AG09319 (cell line): ENCODE data around the gene CLEC2L.

Experiments
- DNase-seq: peaks from one replicate; pipeline ENCODE4 v3.0.0-alpha.2; 2010; ENCODE audit warnings: low read depth; ENCODE audit errors: extremely low read depth
- TF ChIP-seq, protein P1 (sequence below): IDR thresholded peaks from 2 replicates; pipeline ENCODE4 v1.5.1; 2011; ENCODE audit warnings: low read depth, mild to moderate bottlenecking, inconsistent platforms, low read length, moderate library complexity

CLEC2L gene

DNA sequence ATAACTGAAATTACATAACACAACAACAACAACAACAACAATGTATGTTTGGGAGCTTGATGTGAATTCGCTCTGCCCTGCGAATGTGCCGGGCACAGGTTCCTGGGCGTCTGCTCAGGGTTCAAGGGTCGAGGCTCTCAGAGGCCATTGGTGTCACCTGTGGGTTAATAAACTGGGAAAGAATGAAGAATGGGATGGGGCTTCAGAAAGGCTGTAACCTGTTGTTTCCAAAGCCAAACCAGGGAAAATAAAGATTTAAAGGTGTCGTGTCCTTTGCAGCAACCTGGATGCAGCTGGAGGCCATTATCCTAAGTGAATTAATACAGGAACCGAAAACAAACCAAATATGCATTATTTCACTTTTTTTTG is 22.7 kb upstream of the CLEC2L start:
- DNase-seq, result no peak
- TF ChIP-seq, protein P1, sequence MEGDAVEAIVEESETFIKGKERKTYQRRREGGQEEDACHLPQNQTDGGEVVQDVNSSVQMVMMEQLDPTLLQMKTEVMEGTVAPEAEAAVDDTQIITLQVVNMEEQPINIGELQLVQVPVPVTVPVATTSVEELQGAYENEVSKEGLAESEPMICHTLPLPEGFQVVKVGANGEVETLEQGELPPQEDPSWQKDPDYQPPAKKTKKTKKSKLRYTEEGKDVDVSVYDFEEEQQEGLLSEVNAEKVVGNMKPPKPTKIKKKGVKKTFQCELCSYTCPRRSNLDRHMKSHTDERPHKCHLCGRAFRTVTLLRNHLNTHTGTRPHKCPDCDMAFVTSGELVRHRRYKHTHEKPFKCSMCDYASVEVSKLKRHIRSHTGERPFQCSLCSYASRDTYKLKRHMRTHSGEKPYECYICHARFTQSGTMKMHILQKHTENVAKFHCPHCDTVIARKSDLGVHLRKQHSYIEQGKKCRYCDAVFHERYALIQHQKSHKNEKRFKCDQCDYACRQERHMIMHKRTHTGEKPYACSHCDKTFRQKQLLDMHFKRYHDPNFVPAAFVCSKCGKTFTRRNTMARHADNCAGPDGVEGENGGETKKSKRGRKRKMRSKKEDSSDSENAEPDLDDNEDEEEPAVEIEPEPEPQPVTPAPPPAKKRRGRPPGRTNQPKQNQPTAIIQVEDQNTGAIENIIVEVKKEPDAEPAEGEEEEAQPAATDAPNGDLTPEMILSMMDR, result no peak

DNA sequence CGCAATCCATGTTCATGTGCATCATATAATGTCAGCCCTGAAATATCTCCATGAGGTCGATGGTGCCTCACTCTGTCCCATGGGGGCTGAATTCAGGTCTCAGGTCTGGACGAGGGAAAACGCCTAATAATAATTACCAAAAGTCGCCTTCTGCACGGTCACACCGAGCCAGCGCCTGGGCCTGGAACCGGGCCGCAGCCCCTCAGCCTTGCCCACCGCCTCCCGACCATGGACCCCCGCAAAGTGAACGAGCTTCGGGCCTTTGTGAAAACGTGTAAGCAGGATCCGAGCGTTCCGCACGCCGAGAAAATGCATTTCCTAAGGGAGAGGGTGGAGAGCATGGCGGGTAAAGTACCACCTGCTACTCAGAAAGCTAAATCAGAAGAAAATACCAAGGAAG is 21.3 kb upstream of the CLEC2L start:
- TF ChIP-seq, protein P1, result no peak
- no peak for DNase-seq

DNA sequence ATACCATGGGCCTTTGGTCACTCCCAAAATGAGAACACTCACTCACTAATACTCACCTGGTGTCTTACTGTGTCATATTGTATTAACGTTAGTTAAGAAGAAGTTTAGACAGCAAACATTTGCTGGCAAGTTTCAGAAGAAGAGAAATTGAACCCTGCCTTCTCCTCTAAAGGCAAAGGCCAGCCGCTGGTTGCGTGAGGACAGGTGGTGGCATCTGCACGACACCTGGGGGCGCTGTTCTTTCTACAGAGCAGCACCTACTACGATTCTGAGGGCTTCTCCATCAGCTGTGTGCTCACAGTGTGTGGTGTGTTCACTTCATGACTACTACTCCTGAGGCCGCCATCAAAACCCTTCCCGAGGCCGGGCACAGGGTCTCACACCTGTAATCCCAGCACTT is 17.9 kb upstream of the CLEC2L start:
- TF ChIP-seq, protein P1, result peak; percentile 2; the same call in 1 of the 2 replicates
- DNase-seq, result no peak

- DNase-seq, result no peak
- TF ChIP-seq, protein P1, result no peak
Measured at GRCh38 chr7:139509535-139509934, 13.9 kb upstream of the CLEC2L start.

DNA sequence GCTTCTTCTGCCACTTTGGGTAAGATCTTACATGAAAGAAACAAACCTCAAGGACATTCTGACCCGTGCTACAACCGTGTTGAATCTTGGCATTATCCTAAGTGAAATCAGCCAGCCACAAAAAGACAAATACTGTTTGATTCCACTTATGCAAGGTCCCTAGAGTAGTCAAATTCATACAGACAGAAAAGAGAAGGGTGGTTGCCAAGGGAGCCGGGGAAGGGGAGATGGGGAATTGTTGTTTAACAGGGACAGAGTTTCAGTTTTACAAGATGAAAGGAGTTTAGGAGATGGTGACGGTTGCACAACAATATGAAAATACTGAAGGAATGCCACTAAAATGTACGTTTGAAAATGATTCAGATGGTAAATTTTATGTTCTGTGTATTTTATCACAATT is 12.2 kb upstream of the CLEC2L start:
- DNase-seq, result no peak
- TF ChIP-seq, protein P1, result no peak

DNA sequence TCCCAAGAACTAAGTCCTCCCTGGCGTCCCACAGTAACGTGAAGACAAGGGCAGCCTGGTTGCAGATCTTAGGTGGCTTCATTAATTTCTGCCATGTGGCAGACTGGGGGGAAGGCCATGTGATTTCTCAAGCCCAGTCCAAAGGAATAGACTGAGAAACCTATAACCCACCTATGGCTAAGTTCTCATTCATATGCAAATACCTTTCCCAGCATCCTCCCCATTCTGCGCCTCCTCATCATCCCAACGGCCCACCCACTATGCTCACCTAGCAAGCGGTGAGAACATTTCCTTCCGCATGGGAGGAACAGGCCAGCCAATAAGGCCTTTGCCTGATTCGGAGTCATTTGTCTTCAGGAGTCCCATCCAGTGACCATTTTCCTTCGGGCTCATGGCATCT is 8.2 kb upstream of the CLEC2L start:
- TF ChIP-seq, protein P1, result no peak
- DNase-seq, result no peak

DNA sequence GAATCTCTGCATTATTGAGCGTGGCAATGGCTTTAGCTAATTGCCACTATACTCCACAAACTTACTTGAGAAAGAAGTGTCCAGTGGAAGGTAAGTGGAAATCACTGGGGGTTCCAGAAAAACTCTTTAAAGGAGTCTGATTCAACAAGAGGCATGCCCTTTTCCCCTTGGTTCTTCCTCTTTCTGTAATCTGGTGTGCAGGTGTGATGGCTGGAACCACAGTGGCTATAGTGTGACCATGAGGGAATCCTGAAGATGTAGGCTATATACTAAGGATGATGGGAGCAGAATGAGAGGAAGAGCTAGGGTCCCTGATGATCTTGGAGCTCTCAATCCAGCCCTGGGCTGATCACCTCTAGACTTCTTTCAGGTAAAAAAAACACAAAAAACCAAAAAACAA is 2.0 kb upstream of the CLEC2L start:
- DNase-seq, result no peak
- TF ChIP-seq, protein P1, result no peak
